HG03103 (cell line): ENCODE measurements around the gene PACRG.

Experiments used
- ATAC-seq: cut with Tn5 transposase; IDR thresholded peaks from one replicate; pipeline ENCODE4 v1.9.1; 2021; ENCODE audit warnings: low read depth; ENCODE audit not compliant: unreplicated experiment

Gene PACRG

GRCh38 chr6:162772466-162772865, 44.7 kb downstream of the PACRG start:
- ATAC-seq: no peak

GRCh38 chr6:162773996-162774395, 46.2 kb downstream of the PACRG start:
- ATAC-seq: no peak

GRCh38 chr6:162777091-162777490, 49.3 kb downstream of the PACRG start:
- ATAC-seq: no peak

GRCh38 chr6:162778603-162779002, 50.8 kb downstream of the PACRG start:
- ATAC-seq: no peak

GRCh38 chr6:162785632-162786242, 58.0 kb downstream of the PACRG start:
- ATAC-seq: no peak

GRCh38 chr6:162798546-162799266, 70.9 kb downstream of the PACRG start:
- ATAC-seq: no peak

GRCh38 chr6:162814426-162814973, 86.7 kb downstream of the PACRG start:
- no peak for ATAC-seq

GRCh38 chr6:162817196-162817595, 89.4 kb downstream of the PACRG start:
- no peak for ATAC-seq

- ATAC-seq: no peak
Observed at GRCh38 chr6:162819284-162819683, 91.5 kb downstream of the PACRG start.

GRCh38 chr6:162821102-162821501, 93.3 kb downstream of the PACRG start:
- ATAC-seq: no peak

GRCh38 chr6:162825597-162825996, 97.8 kb downstream of the PACRG start:
- no peak for ATAC-seq

- no peak for ATAC-seq
Observed at GRCh38 chr6:162829013-162829742, 101.4 kb downstream of the PACRG start.

- ATAC-seq: no peak
Observed at GRCh38 chr6:162833776-162834175, 106.0 kb downstream of the PACRG start.

GRCh38 chr6:162845972-162846371, 118.2 kb downstream of the PACRG start:
- no peak for ATAC-seq

GRCh38 chr6:162846723-162847122, 118.9 kb downstream of the PACRG start:
- ATAC-seq: no peak

GRCh38 chr6:162849269-162849668, 121.5 kb downstream of the PACRG start:
- ATAC-seq: no peak

- ATAC-seq: no peak
Observed at GRCh38 chr6:162852192-162852591, 124.4 kb downstream of the PACRG start.

- no peak for ATAC-seq
Observed at GRCh38 chr6:162852840-162853577, 125.2 kb downstream of the PACRG start.

- ATAC-seq: no peak
Observed at GRCh38 chr6:162854228-162854627, 126.5 kb downstream of the PACRG start.

- no peak for ATAC-seq
Observed at GRCh38 chr6:162854734-162855191, 127.0 kb downstream of the PACRG start.

GRCh38 chr6:162856885-162857284, 129.1 kb downstream of the PACRG start:
- ATAC-seq: no peak
